A549 (cell line): ENCODE data around the gene CYP26B1. TPM values are rescaled to one million over a fixed set of nuclear protein-coding genes. Genes with fewer than 3 reads are reported as not detected.

ENCODE experiments used
- ATAC-seq, 2 experiments: fragments of 200-7000 bp in 1 of 2; fragments of >200 bp in 1 of 2; cut with Nextera tagmentation in 1 of 2; cut with Tn5 transposase in 1 of 2; 3 replicates each; pipeline versions ENCODE4 v1.8.0 to v1.9.1; 2018 to 2020; ENCODE audit warnings: mild to moderate bottlenecking in 1 of 2, moderate library complexity in 1 of 2
- CTCF ChIA-PET: fragments of 300-600 bp; sonication (Branson Sonifier 250); formaldehyde crosslinking; extraction: SDS; loops from one replicate; lab custom pipeline; 2021; ENCODE audit warnings: antibody characterized with exemption, inconsistent platforms; lab: Yijun Ruan, JAX
- POLR2A ChIA-PET: fragments of 350-600 bp; formaldehyde crosslinking; extraction: SDS; loops from one replicate; lab custom pipeline; 2021; ENCODE audit warnings: antibody characterized with exemption, inconsistent platforms; lab: Yijun Ruan, JAX
- DNase-seq, 2 experiments: peaks; one replicate each; pipeline versions ENCODE4 v3.0.0 to v3.0.0-alpha.2; 2011 to 2016; ENCODE audit warnings: low read depth in 1 of 2, low spot score in 1 of 2
- FAIRE-seq: peaks from 2 replicates; lab custom pipeline; 2011; peaks lifted over from hg19 to GRCh38; lab: Jason Lieb, UNC
- H3K27ac ChIP-seq, 2 experiments: fragments of >200 bp; sonication (Bioruptor Twin); formaldehyde crosslinking; 3 replicates each; pipeline ENCODE4 v1.5.1; 2016 to 2017
- H3K4me1 ChIP-seq: fragments of >200 bp; sonication (Bioruptor Twin); formaldehyde crosslinking; 3 replicates; pipeline ENCODE4 v1.6.1; 2016
- H3K4me2 ChIP-seq: fragments of >200 bp; sonication (Bioruptor Twin); formaldehyde crosslinking; 3 replicates; pipeline ENCODE4 v1.6.1; 2016
- H3K4me3 ChIP-seq: fragments of >200 bp; sonication (Bioruptor Twin); formaldehyde crosslinking; 3 replicates; pipeline ENCODE4 v1.5.1; 2016
- H3K9me3 ChIP-seq: fragments of >200 bp; sonication (Bioruptor Twin); formaldehyde crosslinking; 3 replicates; pipeline ENCODE4 v1.6.1; 2016
- CBX2 ChIP-seq: fragments of 200-600 bp; sonication (generic); IDR thresholded peaks from 2 replicates; pipeline ENCODE4 v1.6.1; 2016; ENCODE audit warnings: low read depth, mild to moderate bottlenecking, borderline replicate concordance
- CBX8 ChIP-seq: fragments of 200-600 bp; sonication (generic); IDR thresholded peaks from 2 replicates; pipeline ENCODE4 v1.6.1; 2016
- EHF ChIP-seq: fragments of 250-450 bp; sonication (Bioruptor Pico); IDR thresholded peaks from 2 replicates; pipeline ENCODE4 v1.5.0; 2020; ENCODE audit warnings: mild to moderate bottlenecking
- EHMT2 ChIP-seq: fragments of 200-600 bp; sonication (generic); IDR thresholded peaks from 2 replicates; pipeline ENCODE4 v1.6.1; 2016; ENCODE audit warnings: antibody characterized with exemption, low read depth, mild to moderate bottlenecking, moderate library complexity
- FOXS1 ChIP-seq: fragments of 250-450 bp; sonication (Bioruptor Pico); IDR thresholded peaks from 2 replicates; pipeline ENCODE4 v1.5.0; 2020; ENCODE audit warnings: mild to moderate bottlenecking, moderate library complexity
- HOXA7 ChIP-seq: fragments of 250-450 bp; sonication (Bioruptor Pico); IDR thresholded peaks from 2 replicates; pipeline ENCODE4 v1.5.0; 2020; ENCODE audit warnings: mild to moderate bottlenecking, moderate library complexity
- JUNB ChIP-seq: fragments of >200 bp; sonication (Bioruptor Twin); formaldehyde crosslinking; IDR thresholded peaks from 2 replicates; pipeline ENCODE4 v1.6.1; 2016
- KDM1A ChIP-seq: fragments of 200-600 bp; sonication (generic); IDR thresholded peaks from 2 replicates; pipeline ENCODE4 v1.6.1; 2016; ENCODE audit warnings: low read depth, mild to moderate bottlenecking
- MAFK ChIP-seq: fragments of 450-650 bp; IDR thresholded peaks from 2 replicates; pipeline ENCODE4 v1.6.1; 2014; ENCODE audit not compliant: partially characterized antibody
- MYC ChIP-seq: IDR thresholded peaks from 2 replicates; pipeline ENCODE4 v1.6.1; 2012; ENCODE audit warnings: mild to moderate bottlenecking, inconsistent platforms, low read length, improper control_type of control experiment, borderline replicate concordance
- PHF8 ChIP-seq: fragments of 200-600 bp; sonication (generic); IDR thresholded peaks from 2 replicates; pipeline ENCODE4 v1.6.1; 2016; ENCODE audit warnings: low read depth, mild to moderate bottlenecking, antibody characterized with exemption, moderate library complexity, borderline replicate concordance
- POLR2AphosphoS2 ChIP-seq: conservative IDR thresholded peaks from 2 replicates; pipeline ENCODE4 v1.6.1; 2012; ENCODE audit warnings: low read length, improper control_type of control experiment, inconsistent platforms
- RCOR1 ChIP-seq: fragments of 150-350 bp; IDR thresholded peaks from 2 replicates; pipeline ENCODE4 v1.6.1; 2014; ENCODE audit warnings: antibody characterized with exemption, low read length, low read depth
- SREBF2 ChIP-seq: fragments of 450-650 bp; IDR thresholded peaks from 2 replicates; pipeline ENCODE4 v1.6.1; 2014; ENCODE audit warnings: mild to moderate bottlenecking, moderate library complexity
- ZC3H11A ChIP-seq: fragments of 450-650 bp; IDR thresholded peaks from 2 replicates; pipeline ENCODE4 v1.6.1; 2014; ENCODE audit warnings: antibody characterized with exemption, mild to moderate bottlenecking
- ZNF302 ChIP-seq: fragments of 250-450 bp; sonication (Bioruptor Pico); IDR thresholded peaks from 2 replicates; pipeline ENCODE4 v1.9.0; 2021; ENCODE audit warnings: inconsistent platforms, mild to moderate bottlenecking, moderate library complexity
- WGBS: methylation state at CpG from one replicate; pipeline ENCODE4 v1.1.6; 2017; ENCODE audit errors: missing lambda C conversion rate; 5-methylcytosine and 5-hydroxymethylcytosine counted together
- polyA plus RNA-seq, 4 experiments: library from polyadenylated mRNA; depleted of rRNA in 3 of 4; stranded (reverse); fragments of >200 nt; fragmentation: RNase III in 1 of 4; extraction: RNeasy Plus Mini Kit Qiagen cat#74134 plus additional on column Dnase treatment in 1 of 4; gene quantifications; 2 replicates in 3 of 4; 3 replicates in 1 of 4; pipeline ENCODE4 v1.2.3, GENCODE V29; 2011 to 2017
- TF ChIP-seq, protein P1 (sequence below): fragments of >200 bp; sonication (Bioruptor Twin); formaldehyde crosslinking; IDR thresholded peaks from 3 replicates; pipeline ENCODE4 v1.5.1; 2016
- TF ChIP-seq, protein P2 (sequence below): fragments of 250-450 bp; sonication (Bioruptor Pico); IDR thresholded peaks from 2 replicates; pipeline ENCODE4 v1.5.0; 2021; ENCODE audit warnings: mild to moderate bottlenecking, moderate library complexity, borderline replicate concordance
- TF ChIP-seq, protein P3 (sequence below): fragments of >200 bp; sonication (Bioruptor Twin); formaldehyde crosslinking; IDR thresholded peaks from 2 replicates; pipeline ENCODE4 v1.6.1; 2016
- TF ChIP-seq, protein P4 (sequence below): fragments of 250-450 bp; sonication (Bioruptor Pico); IDR thresholded peaks from 2 replicates; pipeline ENCODE4 v1.5.0; 2020; ENCODE audit warnings: low read depth, mild to moderate bottlenecking, moderate library complexity
- TF ChIP-seq, protein P5 (sequence below): IDR thresholded peaks from 2 replicates; pipeline ENCODE4 v1.6.1; 2012

CYP26B1 gene
- polyA plus RNA-seq, 2 of the 4 experiments (the other 2 are of a cell fraction): 9.7 to 13.6 TPM

DNA sequence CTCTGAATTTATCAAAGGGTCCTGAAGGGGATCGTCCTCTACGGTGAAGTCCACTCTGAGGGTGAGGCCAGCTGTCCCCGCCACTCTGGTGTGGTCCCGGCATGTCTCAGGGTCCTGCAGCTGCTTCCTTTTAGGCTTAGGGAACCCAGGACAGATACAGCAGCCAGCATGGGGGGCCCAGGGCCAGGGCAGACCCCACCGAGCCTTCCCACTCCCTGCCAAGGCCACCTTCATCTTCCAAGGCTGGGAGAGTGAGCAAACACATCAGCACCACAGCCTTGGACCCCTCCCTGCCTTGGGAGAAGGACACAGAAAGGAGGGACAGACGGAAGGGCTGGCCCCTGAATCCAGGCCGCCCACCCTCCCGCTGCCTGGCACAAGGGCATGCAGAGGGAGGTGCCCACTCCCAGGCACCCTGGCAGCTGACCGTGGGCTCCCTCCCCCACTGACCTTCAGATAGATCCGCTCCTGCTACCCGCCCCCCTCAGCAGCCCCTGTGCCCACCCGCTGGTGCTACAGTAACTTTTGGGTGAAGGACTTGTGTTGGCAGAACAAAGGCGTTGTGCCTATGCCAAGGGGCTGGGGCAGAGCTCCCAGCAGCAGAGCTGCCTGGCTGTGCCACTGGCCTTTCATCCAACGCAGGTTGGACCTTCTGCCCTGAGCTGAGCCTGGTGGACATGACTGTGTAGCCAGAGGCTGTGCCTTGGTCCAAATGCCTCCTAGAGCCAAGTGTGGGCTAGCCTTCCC, 7.6 kb downstream of the CYP26B1 start:
- no peak overlapping the region for H3K4me3 ChIP-seq
- ChIA-PET POLR2A (interaction anchor here (0.5 kb wide), 1 partner anchor 1431 kb away, joined by 4 read pairs; no protein-coding TSS in a partner anchor), CTCF (interaction anchor here (0.7 to 4.5 kb wide), 11 partner anchors 8 to 594 kb away, joined by 3 to 37 read pairs (median 3); partner anchors contain the start of gene CYP26B1)
- no peaks in the 10 kb centered on the region for H3K9me3 ChIP-seq
- peaks cover 39% of the 10 kb centered on the region for H3K4me1 ChIP-seq
- ATAC-seq (no peak), FAIRE-seq (no peak), DNase-seq (no peak)
- TF ChIP-seq KDM1A: no peak
- no peak for TF ChIP-seq EHMT2
- TF ChIP-seq, protein P1, sequence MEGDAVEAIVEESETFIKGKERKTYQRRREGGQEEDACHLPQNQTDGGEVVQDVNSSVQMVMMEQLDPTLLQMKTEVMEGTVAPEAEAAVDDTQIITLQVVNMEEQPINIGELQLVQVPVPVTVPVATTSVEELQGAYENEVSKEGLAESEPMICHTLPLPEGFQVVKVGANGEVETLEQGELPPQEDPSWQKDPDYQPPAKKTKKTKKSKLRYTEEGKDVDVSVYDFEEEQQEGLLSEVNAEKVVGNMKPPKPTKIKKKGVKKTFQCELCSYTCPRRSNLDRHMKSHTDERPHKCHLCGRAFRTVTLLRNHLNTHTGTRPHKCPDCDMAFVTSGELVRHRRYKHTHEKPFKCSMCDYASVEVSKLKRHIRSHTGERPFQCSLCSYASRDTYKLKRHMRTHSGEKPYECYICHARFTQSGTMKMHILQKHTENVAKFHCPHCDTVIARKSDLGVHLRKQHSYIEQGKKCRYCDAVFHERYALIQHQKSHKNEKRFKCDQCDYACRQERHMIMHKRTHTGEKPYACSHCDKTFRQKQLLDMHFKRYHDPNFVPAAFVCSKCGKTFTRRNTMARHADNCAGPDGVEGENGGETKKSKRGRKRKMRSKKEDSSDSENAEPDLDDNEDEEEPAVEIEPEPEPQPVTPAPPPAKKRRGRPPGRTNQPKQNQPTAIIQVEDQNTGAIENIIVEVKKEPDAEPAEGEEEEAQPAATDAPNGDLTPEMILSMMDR: no peak
- TF ChIP-seq POLR2AphosphoS2: no peak
- TF ChIP-seq SREBF2: no peak
- TF ChIP-seq, protein P2, sequence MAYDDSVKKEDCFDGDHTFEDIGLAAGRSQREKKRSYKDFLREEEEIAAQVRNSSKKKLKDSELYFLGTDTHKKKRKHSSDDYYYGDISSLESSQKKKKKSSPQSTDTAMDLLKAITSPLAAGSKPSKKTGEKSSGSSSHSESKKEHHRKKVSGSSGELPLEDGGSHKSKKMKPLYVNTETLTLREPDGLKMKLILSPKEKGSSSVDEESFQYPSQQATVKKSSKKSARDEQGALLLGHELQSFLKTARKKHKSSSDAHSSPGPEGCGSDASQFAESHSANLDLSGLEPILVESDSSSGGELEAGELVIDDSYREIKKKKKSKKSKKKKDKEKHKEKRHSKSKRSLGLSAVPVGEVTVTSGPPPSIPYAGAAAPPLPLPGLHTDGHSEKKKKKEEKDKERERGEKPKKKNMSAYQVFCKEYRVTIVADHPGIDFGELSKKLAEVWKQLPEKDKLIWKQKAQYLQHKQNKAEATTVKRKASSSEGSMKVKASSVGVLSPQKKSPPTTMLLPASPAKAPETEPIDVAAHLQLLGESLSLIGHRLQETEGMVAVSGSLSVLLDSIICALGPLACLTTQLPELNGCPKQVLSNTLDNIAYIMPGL: no peak
- no peak for TF ChIP-seq EHF (CRISPR knock-in tag)
- TF ChIP-seq, protein P3, sequence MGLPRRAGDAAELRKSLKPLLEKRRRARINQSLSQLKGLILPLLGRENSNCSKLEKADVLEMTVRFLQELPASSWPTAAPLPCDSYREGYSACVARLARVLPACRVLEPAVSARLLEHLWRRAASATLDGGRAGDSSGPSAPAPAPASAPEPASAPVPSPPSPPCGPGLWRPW: no peak
- no peak for TF ChIP-seq MYC
- TF ChIP-seq, protein P4, sequence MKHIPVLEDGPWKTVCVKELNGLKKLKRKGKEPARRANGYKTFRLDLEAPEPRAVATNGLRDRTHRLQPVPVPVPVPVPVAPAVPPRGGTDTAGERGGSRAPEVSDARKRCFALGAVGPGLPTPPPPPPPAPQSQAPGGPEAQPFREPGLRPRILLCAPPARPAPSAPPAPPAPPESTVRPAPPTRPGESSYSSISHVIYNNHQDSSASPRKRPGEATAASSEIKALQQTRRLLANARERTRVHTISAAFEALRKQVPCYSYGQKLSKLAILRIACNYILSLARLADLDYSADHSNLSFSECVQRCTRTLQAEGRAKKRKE (CRISPR knock-in tag): no peak
- no peak for TF ChIP-seq ZC3H11A
- TF ChIP-seq RCOR1: no peak
- TF ChIP-seq PHF8: no peak
- TF ChIP-seq, all 56 proteins: peak for 0
- WGBS: 95% methylated on average over 10 of the region's 14 CpGs
- Histone ChIP-seq H3K27ac (no peak overlapping the region), H3K4me2 (no peak overlapping the region)

DNA sequence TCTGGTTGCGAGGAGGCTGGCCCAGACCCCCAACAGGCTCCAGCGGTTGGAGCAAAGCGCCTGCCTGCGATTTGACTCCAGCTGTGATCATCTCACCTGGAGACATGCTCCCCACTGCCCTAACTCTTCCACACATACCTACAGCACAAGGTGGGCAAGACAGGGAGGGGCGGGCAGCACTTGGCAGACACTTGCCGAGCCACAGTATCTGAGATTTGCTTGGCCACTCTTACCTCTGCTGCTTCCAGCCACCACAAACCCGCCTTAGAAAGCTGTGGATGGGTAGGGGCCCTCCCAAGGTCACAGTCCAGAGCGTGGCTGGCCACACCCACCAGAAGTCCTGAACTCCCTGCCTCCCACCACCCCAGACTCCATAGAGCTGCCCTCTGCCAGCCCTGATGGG, 8.2 kb downstream of the CYP26B1 start:
- 95% methylated on average over 8 of the region's 8 CpGs for WGBS
- FAIRE-seq: no peak
- CTCF ChIA-PET: interaction anchor here (0.8 to 4.5 kb wide), 8 partner anchors 9 to 594 kb away, joined by 3 to 37 read pairs (median 4); partner anchors contain the start of gene CYP26B1

More for the DNA sequence above, 8.2 kb downstream of the CYP26B1 start:
- POLR2A ChIA-PET: interaction anchor here (0.5 kb wide), 1 partner anchor 1430 kb away, joined by 4 read pairs; no protein-coding TSS in a partner anchor
- Histone ChIP-seq H3K9me3 (no peaks in the 10 kb centered on the region), H3K4me3 (no peak overlapping the region), H3K4me2 (no peak overlapping the region), H3K4me1 (peaks cover 39% of the 10 kb centered on the region), H3K27ac (0 out of 6 replicates have a peak overlapping the region, but pooled peaks of 1 of the 2 experiments have one; percentile 63)
- DNase-seq (no peak), ATAC-seq (no peak)
- TF ChIP-seq JUNB (no peak), FOXS1 (CRISPR knock-in tag) (no peak), EHMT2 (no peak), HOXA7 (no peak), MAFK (no peak), ZNF302 (CRISPR knock-in tag) (no peak), EHF (CRISPR knock-in tag) (no peak), POLR2AphosphoS2 (no peak), MYC (no peak), CBX8 (no peak), CBX2 (no peak)
- TF ChIP-seq, protein P2: no peak
- TF ChIP-seq, protein P4 (CRISPR knock-in tag): no peak
- TF ChIP-seq, protein P5, sequence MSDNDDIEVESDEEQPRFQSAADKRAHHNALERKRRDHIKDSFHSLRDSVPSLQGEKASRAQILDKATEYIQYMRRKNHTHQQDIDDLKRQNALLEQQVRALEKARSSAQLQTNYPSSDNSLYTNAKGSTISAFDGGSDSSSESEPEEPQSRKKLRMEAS: no peak
